Stimulated activated CD8-positive, alpha-beta memory T cell treated with anti-CD3 and anti-CD28 coated beads, Interleukin-7, amount 100 ng/mL, for 24 hours (primary cell): ENCODE measurements around the gene IQSEC1.

Source experiments
- DNase-seq: peaks from one replicate; pipeline ENCODE4 v3.0.0-alpha.2; 2020; ENCODE audit warnings: low read depth

IQSEC1 gene

DNA sequence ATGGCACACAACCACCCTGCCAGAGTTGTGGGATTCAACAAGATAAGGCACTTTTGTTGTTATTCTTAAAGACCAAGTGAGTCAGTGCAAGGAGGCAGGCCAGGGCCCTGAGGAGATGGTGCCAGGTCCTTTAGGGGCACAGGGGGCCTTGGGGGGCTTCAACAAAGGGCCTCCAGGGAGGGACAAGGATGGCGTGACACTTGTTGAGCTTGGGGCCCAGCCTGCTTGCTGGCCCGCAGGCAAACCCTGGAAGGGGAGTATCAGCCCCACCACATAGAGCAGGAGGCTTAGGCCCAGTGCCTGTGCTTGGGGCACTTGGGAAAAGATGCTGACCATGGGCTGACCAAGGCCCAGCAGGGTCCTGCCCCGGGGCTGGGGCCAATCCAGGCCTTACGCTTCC lies 5.5 kb downstream of the IQSEC1 start:
- DNase-seq: no peak

DNA sequence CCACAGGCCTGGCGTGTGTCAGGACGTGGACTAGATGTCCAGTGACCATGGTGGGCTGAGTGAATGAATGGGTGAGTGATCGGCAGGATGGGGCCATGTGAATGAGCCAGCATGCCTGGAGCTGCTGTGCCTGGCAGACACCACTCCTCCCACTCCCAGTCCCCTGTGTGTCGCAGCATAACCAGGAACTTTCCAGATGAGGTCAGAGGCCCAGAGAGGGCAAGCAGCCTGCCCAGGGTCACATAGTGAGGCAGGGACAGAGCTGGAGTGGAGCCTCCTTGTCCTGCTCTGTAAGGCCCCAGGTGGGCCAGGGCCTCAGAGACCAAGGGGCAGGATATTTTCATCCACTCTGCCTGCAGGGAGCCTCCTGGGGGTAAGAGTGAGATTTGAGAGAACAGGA lies 6.4 kb downstream of the IQSEC1 start:
- DNase-seq: no peak

GRCh38 chr3:13066236-13066635 lies 7.0 kb downstream of the IQSEC1 start:
- no peak for DNase-seq

DNA sequence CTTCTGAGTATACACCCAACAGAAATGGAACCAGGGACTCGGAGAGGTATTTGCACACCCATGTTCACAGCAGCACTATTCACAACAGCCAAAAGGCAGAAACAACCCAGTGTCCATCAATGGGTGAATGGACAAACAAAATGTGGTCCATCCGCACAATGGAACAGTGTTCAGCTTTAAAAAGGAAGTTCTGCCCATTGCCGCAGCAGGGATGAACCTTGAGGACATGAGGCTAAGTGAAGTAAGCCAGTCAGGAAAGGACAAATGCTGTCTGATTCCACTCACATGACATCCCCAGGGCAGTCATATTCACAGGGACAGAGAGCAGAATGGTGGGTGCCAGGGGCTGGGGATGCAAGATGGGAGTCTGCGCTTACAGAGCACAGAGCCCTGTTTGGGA lies 7.5 kb downstream of the IQSEC1 start:
- DNase-seq: no peak

DNA sequence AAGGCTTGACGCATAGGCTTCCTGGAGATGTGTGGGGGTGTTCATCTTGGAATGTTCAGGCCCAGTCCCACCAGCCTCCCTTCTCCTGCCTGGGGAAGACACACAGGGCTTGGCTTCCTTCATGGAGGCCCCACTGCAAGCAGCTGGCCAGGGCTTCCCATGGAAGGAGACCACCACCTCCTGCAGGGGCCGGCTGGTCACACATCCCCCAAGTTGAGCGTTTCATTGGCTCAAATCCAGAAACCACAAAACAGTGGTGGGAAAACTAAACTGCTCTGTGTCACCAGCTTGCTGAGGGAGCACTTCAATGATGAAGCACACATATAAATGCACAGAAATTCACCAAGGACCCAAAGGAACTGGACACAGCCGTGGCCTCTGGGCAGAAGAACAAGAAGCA lies 8.3 kb downstream of the IQSEC1 start:
- DNase-seq: no peak

GRCh38 chr3:13064159-13064868 lies 8.9 kb downstream of the IQSEC1 start:
- DNase-seq: no peak

DNA sequence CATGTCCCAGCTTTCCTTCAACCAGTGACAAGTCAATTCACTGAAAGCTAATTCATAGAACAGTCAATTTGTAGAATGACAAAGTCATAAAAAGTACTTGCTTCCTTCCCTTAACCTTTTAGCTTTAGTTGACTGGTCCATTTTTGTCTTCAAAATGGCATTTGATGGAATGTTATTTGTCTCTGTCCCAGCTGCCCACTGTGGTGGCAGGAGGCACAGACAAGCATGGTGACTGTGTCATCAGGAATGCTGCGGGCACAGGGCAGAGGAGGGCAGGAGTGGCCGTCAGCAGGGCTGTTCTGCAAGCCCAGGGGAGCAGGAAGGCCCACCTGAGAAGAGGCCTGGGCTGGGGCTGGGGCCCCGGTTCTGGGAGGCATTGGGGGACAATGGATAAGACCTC lies 10.0 kb downstream of the IQSEC1 start:
- no peak for DNase-seq

DNA sequence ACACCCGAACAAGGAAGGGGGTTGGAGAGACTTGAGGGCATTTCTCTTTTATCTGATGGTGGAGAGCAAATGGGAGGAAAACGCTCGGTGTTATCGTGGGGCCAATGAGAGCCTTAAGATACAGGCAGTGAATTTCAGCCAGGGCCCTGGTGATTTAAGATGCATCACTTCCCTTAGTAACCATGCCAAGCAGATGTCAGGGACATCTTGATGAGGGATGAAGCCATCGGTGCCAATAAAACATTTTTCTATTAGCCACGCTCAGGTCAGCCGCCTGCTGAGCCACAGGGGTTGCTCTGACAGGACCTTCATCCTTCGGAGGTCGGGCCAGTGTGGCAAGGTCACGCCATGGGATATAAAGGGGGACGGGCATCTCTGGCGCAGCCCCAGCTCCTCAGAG lies 10.6 kb downstream of the IQSEC1 start:
- DNase-seq: no peak

- no peak for DNase-seq
Observed at GRCh38 chr3:13060341-13060910, 12.8 kb downstream of the IQSEC1 start.

- DNase-seq: no peak
Observed at GRCh38 chr3:13058346-13059120, 14.7 kb downstream of the IQSEC1 start.

DNA sequence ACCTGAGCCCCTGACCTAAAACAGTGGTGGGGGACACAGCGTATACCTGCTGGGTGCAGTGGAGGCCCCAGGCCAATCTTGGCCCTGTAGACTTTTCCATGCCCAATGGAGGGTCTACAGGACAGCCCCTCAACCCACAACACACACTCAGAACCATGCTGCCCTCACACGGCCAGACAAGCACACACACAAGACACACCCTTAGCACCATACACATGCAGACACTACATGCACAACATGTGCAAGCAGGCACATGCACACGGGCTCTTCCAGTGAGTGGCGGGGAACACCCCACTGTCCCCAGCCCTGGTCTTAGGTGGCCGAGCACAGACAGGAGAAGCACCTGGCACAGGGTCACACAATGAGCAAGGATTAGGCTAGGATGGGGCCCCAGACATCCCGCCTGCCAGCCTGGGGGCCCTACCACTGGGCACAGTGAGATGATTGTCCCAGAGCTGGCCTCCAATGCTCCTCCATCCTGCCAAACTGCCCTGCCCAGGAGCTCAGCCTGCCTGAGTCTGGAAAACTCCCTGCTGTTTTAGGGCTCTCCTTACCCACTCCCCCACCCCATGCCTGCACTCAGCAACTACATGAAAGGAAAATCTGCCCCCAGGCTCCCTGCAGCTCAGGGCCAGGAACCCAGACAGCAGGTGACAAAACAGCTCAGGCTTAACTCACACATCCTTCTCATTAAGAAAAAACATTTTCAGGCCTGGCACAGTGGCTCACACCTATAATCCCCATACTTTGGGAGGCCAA lies 15.8 kb downstream of the IQSEC1 start:
- DNase-seq: no peak

DNA sequence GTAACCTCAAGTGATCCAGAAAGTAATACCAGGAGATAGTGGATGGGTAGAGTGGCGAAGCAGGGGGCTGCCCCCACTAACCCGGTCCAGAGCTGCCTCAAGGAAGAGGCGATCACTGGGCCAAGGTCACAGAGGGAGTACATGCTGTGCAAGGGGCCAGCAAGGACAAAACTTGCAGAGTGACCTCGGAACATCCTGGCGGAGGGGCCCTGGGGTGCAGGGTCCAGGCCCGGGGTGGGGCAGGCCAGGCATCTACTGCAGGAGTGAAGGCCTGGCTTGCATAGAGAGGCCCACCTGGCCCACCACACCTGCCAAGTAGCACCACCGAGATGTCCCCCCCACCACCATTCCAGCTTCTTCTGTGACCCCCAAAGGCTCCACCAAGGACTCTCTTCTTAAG lies 17.6 kb downstream of the IQSEC1 start:
- no peak for DNase-seq

DNA sequence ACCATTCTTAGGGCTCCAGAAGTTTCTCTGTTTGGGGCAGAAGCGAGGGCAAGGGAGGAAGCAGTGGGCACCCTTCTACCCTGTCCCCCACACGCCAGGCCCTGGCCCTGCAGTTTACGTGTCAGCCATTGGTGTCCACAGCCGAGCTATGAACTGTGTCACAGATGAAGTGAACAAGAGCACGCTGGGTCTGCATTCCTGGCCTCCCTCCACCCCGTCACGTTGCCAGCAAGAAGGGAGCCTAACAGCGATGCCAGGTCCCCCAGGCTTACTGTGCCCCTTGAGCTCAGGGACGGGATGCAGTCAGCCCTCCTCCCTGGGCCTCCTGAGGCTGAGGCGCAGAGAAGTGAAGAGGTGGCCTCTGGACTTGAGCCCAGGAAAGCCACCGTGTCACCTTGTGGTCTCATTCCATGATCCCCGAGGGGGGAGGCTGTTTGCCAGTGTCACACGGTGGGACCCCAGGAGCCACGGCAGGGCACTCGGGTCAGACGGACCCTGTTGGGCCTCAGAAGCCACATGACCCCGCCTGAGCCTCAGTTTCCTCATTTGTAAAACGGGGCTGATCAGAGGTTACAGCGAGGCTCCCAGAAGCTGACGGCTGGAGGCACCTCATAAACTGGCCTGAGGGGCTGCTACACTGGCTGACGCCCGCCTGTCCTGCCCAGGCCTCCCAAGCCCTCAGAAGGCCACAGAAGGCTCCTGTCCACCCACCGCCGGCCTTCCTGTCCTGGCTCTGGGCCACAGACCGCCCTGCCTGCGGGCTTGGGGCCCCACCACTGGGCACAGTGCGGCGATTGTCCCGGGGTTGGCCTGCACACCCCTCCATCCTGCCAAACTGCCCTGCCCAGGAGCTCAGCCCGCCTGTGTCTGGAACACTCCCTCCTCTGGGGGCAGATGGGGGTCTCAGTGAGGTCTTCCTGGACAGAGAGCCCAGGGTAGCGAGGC lies 18.6 kb downstream of the IQSEC1 start:
- DNase-seq: no peak

DNA sequence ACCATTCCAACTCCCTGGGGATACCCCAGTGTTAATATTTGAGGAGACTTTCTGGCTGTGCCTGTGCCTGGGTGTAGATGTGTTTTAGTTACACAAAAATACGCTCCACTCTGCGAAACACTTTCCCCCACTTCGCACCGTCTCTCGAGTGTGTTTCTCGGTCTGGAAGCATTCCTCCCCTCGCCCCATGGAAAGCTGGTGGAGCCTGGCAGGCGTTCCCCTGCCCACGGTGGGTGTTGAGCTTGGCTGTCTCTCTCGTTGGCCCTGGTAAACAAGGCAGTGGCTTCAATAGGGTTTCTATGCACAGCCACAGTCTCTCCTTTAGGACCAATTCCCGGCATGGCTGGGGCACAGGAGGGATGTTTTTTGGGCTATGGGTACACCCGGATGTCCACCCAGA lies 19.3 kb downstream of the IQSEC1 start:
- no peak for DNase-seq

GRCh38 chr3:13053420-13053819 lies 19.8 kb downstream of the IQSEC1 start:
- DNase-seq: no peak

- DNase-seq: no peak
Observed at GRCh38 chr3:13052191-13052820, 20.9 kb downstream of the IQSEC1 start.

DNA sequence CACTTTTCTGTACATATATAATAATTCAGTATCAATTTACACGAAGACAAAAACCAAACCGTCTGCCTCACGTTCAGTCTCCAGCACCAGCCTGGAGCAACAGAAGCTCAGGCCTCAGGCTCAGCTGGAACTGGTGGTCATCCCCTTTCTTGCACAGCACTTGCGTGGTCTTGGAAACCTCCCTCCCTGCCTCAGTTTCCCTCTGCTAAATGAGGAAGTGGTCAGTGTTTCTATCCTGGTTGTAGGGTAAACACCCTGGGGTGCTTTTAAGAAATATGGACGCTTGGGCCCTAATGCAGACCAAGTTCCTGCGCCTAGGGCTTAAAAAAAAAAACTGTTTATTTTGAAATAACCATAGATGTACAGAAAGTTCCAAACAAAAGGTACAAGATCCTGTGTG lies 21.6 kb downstream of the IQSEC1 start:
- DNase-seq: no peak

GRCh38 chr3:13051066-13051465 lies 22.2 kb downstream of the IQSEC1 start:
- DNase-seq: no peak

- DNase-seq: no peak
Observed at GRCh38 chr3:13050446-13050845, 22.8 kb downstream of the IQSEC1 start.

- no peak for DNase-seq
Observed at GRCh38 chr3:13049400-13049799, 23.8 kb downstream of the IQSEC1 start.
